Measurements from ENCODE around the gene PRR36.
"Not testable (repeated sequence)": the region's sequence is repeated elsewhere in the genome, so short reads cannot be mapped to it uniquely, and the experiment has no call there.

The PRR36 gene

DNA sequence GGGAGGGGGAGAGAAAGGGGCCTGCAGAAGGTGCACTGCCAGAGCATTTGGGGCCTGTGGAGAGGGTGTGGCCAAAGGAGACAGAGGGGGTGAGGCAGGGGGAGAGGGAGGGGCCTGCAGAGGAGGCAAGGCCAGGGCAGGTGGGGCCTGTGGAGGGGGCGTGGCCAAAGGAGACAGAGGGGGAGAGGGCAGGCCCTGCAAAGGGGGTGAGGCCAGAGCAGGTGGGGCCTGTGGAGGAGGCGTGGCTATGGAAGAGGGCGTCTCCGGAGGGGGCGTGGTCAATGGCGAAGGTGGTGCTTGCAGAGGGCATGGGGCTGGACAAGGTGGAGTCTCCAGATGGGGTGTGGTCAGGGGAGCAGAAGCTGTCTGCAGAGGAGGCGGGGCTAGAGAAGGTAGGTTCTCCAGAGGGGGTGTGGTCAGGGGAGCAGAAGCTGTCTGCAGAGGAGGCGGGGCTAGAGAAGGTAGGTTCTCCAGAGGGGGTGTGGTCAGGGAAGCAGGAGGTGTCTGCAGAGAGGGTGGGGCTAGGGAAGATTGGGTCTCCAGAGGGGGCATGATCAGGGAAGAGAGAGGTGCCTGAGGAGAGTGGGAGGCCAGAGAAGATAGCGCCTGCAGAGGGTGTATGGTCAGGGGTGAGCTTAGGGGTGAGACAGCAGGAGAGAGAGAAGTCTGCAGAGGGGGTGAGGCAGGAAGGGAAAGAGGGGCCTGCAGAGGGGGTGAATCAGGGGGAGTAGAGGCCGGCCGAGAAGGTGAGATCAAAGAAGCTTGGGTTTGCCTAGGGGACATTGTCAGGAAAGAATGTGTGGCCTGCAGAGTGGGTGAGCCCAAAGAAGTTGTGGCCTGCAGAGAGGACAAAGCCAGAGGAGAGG, 3.4 kb downstream of the PRR36 start:
- DNase-seq: peak; percentile 44

DNA sequence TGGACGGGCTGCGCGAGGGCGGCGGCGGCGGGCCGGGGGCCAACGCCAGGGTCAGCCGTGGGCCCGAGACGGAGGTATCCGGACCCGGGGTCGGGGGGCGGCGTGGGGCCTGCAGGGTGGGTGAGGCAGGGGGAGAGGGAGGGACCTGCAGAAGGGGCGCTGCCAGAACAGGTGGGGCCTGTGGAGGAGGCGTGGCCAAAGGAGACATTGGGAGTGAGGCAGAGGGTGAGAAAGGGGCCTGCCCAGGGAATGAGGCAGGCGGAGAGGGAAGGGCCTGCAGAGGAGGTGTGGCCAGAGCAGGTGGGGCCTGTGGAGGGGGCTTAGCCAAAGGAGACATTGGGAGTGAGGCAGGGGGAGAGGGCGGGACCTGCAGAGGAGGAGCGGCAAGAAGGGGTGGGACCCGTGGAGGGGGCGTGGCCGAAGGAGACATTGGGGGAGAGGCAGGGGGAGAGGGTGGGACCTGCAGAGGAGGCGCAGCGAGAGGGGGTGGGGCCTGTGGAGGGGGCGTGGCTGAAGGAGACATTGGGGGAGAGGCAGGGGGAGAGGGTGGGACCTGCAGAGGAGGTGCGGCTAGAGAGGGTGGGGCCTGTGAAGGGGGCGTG, 4.2 kb downstream of the PRR36 start:
- peak; percentile 55 for DNase-seq

DNA sequence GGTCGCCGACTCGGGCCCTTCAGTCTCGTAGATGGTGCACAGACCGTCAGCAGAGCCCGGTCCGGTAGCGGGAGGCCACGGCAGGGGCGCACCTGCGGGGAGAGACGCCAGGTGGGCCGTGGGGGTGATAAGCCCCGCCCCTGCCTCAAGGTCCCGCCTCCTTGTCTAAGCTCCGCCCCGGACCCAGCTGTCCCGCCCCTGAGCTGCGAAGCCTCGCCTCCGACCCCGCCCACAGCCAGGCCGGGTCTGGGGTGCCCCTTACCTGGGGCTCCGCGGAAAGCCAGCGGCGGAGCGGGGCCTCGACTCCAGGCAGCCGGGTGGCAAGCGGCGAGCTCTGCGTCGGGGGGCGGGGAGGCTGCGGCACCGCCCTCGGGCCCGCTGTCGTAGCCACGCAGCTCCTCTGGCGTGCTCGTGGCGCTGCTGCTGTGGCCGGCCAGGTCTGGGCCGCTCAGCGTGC, 4.7 kb downstream of the PRR36 start:
- DNase-seq: peak; percentile 79

DNA sequence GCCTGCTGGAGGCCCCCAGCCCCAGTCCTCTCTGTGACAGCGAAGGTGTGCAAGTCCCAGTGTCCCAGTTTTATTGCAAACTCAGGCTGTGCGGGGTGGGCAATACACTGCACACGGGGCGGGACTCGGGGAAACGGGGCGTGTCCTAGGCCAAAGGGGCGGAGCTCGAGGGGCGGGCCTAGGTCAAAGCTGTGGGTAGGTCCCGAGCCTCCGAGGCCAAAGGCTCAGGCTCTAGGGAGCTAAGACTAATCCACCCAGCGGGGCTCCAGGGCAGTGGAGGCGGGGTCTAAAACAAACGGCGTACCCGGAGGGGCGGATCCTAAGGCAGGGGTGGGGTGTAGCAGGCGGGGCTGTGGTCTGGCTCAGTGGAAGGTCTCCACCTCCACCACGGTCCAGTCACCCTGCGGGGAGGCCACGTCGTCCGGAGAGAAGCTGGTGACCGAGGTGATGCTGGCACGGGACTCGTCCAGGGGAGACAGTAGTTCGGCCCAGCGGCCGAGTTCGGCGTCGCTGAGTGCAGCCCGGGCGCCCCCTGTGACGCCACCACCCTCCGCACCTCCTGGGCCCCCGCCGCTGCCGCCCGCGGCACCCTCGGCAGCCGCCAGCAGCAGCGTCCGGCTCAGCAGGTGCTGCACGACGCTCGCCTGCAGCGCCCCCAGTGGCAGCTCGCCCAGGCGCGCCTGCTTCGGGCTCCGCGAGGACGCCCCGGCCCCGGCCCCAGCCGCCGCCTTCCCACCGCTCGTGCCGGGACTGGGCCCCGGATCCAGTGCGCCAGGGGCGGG, 5.3 kb downstream of the PRR36 start:
- peak; percentile 84 for DNase-seq

DNA sequence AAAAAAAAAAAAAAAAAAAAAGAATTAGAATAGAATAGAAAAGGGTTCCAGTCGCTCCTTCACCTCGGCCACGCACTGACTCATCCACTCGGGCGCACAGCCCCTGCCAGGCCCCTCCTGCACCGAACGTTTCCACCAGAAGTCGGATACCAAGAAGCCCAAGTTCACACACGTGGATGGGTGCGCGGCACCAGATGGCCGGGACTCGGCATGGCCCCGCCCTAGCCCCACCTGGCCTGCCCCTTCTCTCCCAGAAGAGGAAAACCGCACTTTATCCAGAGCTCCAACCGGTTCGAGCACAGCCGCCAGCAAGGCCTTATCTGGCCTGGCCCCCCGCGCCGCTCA, 5.9 kb downstream of the PRR36 start:
- peak; percentile 27 for DNase-seq

DNA sequence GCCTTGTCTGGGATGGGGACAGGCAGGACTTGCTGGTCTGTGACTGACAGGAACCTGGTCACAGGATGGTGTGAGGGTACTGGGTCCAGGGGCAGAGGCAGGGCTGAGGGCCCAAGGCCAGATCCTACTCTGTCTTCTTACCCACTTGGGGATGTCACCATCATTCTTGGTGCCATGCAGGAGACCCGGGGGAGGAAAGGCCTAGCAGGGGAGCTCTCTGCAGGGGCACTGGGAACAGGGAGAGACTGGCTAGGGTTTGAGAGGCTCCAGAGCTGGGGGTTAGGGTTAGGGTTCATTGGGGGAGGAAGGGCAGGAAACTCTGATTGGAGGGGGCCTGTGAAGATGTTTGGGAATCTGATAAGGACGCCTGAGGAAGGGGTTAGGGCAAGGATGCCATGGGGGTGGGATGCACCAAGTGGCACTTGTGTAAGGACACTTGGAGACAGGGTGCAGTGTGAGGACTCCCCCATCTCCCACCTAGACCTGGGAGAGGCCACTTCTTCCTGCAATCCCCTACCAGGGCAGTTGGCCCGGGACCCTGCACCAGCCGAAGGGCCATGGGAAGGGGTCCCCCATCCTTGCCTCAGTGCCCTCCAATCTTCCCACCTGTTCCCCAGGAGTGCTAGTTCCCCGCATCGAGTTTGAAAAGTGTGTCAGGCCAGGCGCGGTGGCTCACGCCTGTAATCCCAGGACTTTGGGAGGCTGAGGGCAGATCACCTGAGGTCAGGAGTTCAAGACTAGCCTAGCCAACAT, 6.9 kb downstream of the PRR36 start:
- no peak for DNase-seq

DNA sequence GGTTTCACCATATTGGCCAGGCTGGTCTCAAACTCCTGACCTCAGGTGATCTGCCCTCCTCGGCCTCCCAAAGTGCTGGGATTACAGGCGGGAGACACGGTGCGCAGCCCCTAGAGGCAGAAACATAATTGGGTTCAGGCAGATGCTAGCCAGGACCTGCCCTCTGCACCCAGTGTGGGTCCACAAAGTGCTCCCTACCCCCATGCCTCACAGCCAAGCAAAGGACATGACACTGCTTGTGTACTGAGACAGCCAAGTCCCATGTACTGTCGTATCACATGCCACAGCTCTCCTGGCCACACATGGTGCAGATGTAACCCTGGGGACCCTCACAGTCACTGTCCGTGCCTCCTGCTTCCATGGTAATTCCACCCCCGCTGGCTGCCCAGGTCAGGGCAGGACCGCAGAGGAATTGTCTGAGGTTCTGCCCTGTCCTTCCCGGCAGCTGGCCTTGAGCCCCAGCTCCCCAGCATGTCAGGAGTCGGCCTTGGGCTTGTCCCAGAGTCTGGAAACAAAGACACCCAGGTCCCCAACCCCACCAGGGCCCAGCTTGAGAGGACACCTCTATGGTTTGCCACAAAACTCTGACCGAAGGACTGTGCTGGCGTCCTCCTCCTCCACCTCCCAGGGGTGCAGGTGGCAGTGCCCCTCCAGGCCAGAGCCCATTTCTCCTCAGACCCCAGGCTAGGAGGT, 7.6 kb downstream of the PRR36 start:
- DNase-seq: no peak

DNA sequence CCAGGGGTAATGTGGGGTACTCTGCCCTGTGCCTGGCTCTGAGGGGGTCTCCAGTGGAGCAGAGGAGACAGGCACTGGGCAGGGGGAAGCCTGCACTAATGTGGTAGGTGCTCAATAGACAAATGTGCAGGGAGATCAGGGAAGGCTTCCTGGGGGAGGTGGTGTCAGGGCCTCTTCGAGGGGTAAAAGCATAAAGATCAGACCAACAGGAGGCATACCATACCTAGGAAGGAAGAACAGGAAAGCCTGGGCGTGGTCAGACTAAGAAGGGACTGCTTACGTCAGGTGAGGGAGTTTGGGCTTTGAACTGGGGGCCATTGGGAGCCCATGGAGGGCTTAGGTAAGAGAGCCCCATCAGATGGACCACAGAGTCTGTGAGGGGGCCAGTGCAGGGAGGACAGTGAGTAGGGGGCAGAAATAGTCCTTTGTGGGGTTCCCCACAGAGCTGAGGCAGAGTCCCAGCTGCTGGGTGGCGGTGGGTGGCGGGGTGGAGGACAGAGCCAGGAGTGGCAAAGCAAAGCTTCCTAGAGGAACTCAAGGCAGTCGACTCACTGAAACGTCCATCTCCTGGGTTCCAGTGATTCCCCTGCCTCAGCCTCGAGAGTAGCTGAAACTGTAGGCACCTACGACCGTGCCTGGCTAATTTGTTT, 8.8 kb downstream of the PRR36 start:
- DNase-seq: no peak

GRCh38 chr19:7864690-7865074, 9.5 kb downstream of the PRR36 start:
- no peak for DNase-seq

GRCh38 chr19:7863971-7864689, 10.1 kb downstream of the PRR36 start:
- DNase-seq: no peak

GRCh38 chr19:7863157-7863970, 10.8 kb downstream of the PRR36 start:
- DNase-seq: no peak

DNA sequence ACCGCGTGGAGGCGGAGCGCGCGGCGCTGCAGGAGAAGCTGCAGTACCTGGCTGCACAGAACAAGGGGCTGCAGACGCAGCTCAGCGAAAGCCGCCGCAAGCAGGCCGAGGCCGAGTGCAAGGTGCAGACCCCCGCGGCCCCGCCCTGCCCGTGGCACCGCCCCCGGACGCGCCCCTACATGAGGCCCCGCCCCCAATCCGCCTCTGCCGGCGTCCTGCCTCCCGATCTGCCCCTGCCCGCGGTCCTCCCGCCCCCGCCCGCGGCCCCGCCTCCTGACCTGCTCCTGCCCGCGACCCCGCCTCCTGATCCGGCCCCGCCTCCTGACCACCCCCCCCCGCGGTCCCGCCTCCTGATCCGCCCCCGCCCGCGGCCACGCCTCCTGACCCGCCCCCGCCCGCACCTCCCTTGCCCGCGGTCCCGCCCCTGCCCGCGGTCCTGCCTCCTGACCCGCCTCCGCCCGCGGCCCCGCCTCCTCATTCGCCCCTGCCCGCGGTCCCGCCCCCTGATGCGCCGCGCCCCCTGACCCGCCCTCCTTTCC, 11.7 kb downstream of the PRR36 start:
- DNase-seq: peak; percentile 66

GRCh38 chr19:7861619-7862412, 12.4 kb downstream of the PRR36 start:
- DNase-seq: no peak

GRCh38 chr19:7860714-7861618, 13.2 kb downstream of the PRR36 start:
- no peak for DNase-seq

DNA sequence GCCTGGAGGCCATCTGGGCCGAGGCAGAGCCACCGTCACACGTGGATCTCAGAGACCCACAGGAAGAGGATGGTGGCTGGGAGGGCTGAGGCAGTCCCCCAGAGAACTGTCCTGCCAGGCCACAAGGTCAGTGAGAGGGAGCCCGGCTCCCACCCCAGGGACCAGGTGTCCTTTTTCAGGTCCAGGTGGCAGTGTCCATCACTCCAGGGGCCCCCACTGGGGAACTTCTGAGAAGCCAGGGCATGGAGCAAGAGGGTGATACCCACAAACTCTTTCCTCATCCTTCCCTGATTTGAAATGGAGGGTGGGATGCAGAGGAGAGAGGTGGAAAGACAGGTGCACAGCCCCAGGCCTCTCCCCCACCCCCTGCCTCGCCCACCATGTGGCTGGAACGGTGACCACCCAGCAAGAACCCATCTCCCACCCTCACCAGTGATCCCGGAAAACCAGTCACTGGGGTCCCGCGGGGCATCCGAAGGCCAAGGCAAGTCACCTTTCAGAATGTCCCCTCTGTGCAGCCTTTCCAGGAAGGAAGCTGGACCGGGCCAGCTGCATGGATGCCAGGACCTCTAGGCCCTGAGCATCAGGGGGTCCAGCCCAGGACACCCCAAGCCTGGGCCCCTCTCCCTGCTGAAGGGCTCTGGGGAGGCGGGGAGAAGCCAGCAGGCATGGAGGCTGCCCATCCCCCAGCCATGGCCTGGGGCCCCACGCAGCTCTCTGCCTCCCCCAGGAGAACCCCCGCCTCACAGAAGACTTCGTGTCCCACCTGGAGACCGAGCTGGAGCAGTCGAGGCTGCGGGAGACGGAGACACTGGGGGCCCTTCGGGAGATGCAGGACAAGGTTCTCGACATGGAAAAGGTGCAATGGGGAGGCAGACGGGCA, 14.1 kb downstream of the PRR36 start:
- no peak for DNase-seq

- not testable (repeated sequence) for DNase-seq
Observed at GRCh38 chr19:7859087-7859486, 15.1 kb downstream of the PRR36 start.
